MM.1S (cell line): ENCODE measurements around the gene SLA2.

Experiments
- DNase-seq: peaks from one replicate; pipeline ENCODE4 v3.0.0-alpha.2; 2015
- H2AFZ ChIP-seq: fragments of 300-600 bp; sonication (generic); 2 replicates; pipeline ENCODE4 v1.6.0; 2016; ENCODE audit warnings: antibody characterized with exemption, low read length
- H3F3A ChIP-seq: fragments of 300-600 bp; sonication (generic); 2 replicates; pipeline ENCODE4 v1.6.1; 2016; ENCODE audit warnings: mild to moderate bottlenecking, antibody characterized with exemption, low read length, moderate library complexity, mixed read lengths; ENCODE audit not compliant: insufficient read depth
- H3K27ac ChIP-seq: fragments of 300-600 bp; sonication (generic); 2 replicates; pipeline ENCODE4 v1.5.1; 2016; ENCODE audit warnings: mild to moderate bottlenecking, low read length
- H3K27me3 ChIP-seq: fragments of 300-600 bp; sonication (generic); replicated peaks from 2 replicates; pipeline ENCODE4 v1.6.0; 2016; ENCODE audit warnings: low read length; ENCODE audit not compliant: insufficient read depth
- H3K36me3 ChIP-seq: fragments of 300-600 bp; sonication (generic); replicated peaks from 2 replicates; pipeline ENCODE4 v1.6.1; 2016; ENCODE audit warnings: mild to moderate bottlenecking, low read length, mixed read lengths; ENCODE audit not compliant: insufficient read depth
- H3K4me1 ChIP-seq: fragments of 300-600 bp; sonication (generic); 2 replicates; pipeline ENCODE4 v1.6.1; 2016; ENCODE audit warnings: low read length, mixed read lengths
- H3K4me2 ChIP-seq: fragments of 300-600 bp; sonication (generic); 2 replicates; pipeline ENCODE4 v1.6.0; 2016; ENCODE audit warnings: low read depth, low read length
- H3K4me3 ChIP-seq: fragments of 300-600 bp; sonication (generic); 2 replicates; pipeline ENCODE4 v1.5.1; 2016; ENCODE audit warnings: low read length, mixed read lengths
- H3K79me2 ChIP-seq: fragments of 300-600 bp; sonication (generic); 2 replicates; pipeline ENCODE4 v1.6.1; 2016; ENCODE audit warnings: mixed run types, low read length, mixed read lengths
- H3K9ac ChIP-seq: fragments of 300-600 bp; sonication (generic); 2 replicates; pipeline ENCODE4 v1.6.1; 2016; ENCODE audit warnings: low read length, mixed read lengths
- H3K9me2 ChIP-seq: fragments of 300-600 bp; sonication (generic); replicated peaks from 2 replicates; pipeline ENCODE4 v1.6.1; 2016; ENCODE audit warnings: mild to moderate bottlenecking, low read length, mixed read lengths; ENCODE audit not compliant: insufficient read depth
- H3K9me3 ChIP-seq: fragments of 300-600 bp; sonication (generic); replicated peaks from 2 replicates; pipeline ENCODE4 v1.6.1; 2016; ENCODE audit warnings: mild to moderate bottlenecking, low read length, mixed read lengths; ENCODE audit not compliant: insufficient read depth
- H4K20me1 ChIP-seq: fragments of 300-600 bp; sonication (generic); 2 replicates; pipeline ENCODE4 v1.6.1; 2016; ENCODE audit warnings: mild to moderate bottlenecking, low read length, moderate library complexity, mixed read lengths; ENCODE audit not compliant: insufficient read depth
- CTCF ChIP-seq: fragments of 300-600 bp; sonication (generic); IDR thresholded peaks from 2 replicates; pipeline ENCODE4 v1.5.1; 2016; ENCODE audit warnings: antibody characterized with exemption, low read length, mixed read lengths
- EZH2 ChIP-seq: fragments of 300-600 bp; sonication (generic); optimal IDR thresholded peaks from 2 replicates; pipeline ENCODE3; 2017; ENCODE audit warnings: low read depth, mild to moderate bottlenecking, antibody characterized with exemption, low read length, mixed read lengths
- EZH2phosphoT487 ChIP-seq: fragments of 300-600 bp; sonication (generic); IDR thresholded peaks from 2 replicates; pipeline ENCODE4 v1.6.1; 2018; ENCODE audit warnings: antibody characterized with exemption, low read length

Gene SLA2

GRCh38 chr20:36658300-36658699, 12.3 kb upstream of the SLA2 start:
- Histone ChIP-seq H3K9me3 (no peaks in the 10 kb centered on the region), H3K4me2 (no peak overlapping the region), H3K9me2 (no peaks in the 10 kb centered on the region), H3K36me3 (no peaks in the 10 kb centered on the region), H3F3A (no peaks in the 10 kb centered on the region), H3K27ac (no peak overlapping the region), H2AFZ (no peak overlapping the region), H3K4me1 (no peaks in the 10 kb centered on the region), H3K27me3 (no peaks in the 10 kb centered on the region), H3K4me3 (no peak overlapping the region), H3K9ac (no peak overlapping the region), H4K20me1 (no peaks in the 10 kb centered on the region), H3K79me2 (no peaks in the 10 kb centered on the region)
- TF ChIP-seq EZH2phosphoT487, result no peak
- no peak for DNase-seq

GRCh38 chr20:36656733-36657132, 10.7 kb upstream of the SLA2 start:
- H3K36me3 ChIP-seq, result no peaks in the 10 kb centered on the region
- no peaks in the 10 kb centered on the region for H3K27me3 ChIP-seq
- H3K9ac ChIP-seq, result no peak overlapping the region
- H3K79me2 ChIP-seq, result no peaks in the 10 kb centered on the region
- no peak overlapping the region for H2AFZ ChIP-seq
- no peaks in the 10 kb centered on the region for H3K4me1 ChIP-seq
- no peak overlapping the region for H3K4me3 ChIP-seq
- no peak for DNase-seq
- TF ChIP-seq CTCF, result no peak
- no peak for TF ChIP-seq EZH2phosphoT487
- no peak for TF ChIP-seq EZH2
- no peak overlapping the region for H3K4me2 ChIP-seq
- H3K9me2 ChIP-seq, result no peaks in the 10 kb centered on the region
- no peak overlapping the region for H3K27ac ChIP-seq
- H3F3A ChIP-seq, result no peaks in the 10 kb centered on the region
- no peaks in the 10 kb centered on the region for H4K20me1 ChIP-seq
- no peaks in the 10 kb centered on the region for H3K9me3 ChIP-seq

- no peaks in the 10 kb centered on the region for H3K27me3 ChIP-seq
- DNase-seq, result no peak
- H4K20me1 ChIP-seq, result no peaks in the 10 kb centered on the region
- no peaks in the 10 kb centered on the region for H3K36me3 ChIP-seq
- no peaks in the 10 kb centered on the region for H3K9me2 ChIP-seq
- no peaks in the 10 kb centered on the region for H3K9me3 ChIP-seq
- H3K27ac ChIP-seq, result no peak overlapping the region
- H3K4me1 ChIP-seq, result no peaks in the 10 kb centered on the region
- H3K4me3 ChIP-seq, result no peak overlapping the region
- no peak for TF ChIP-seq EZH2
- no peak overlapping the region for H3K4me2 ChIP-seq
- H3K79me2 ChIP-seq, result no peaks in the 10 kb centered on the region
- no peaks in the 10 kb centered on the region for H3F3A ChIP-seq
- H2AFZ ChIP-seq, result no peak overlapping the region
- H3K9ac ChIP-seq, result no peak overlapping the region
Observed at GRCh38 chr20:36655004-36655403, 9.0 kb upstream of the SLA2 start.

GRCh38 chr20:36654506-36654905, 8.5 kb upstream of the SLA2 start:
- no peaks in the 10 kb centered on the region for H3K36me3 ChIP-seq
- no peaks in the 10 kb centered on the region for H3F3A ChIP-seq
- no peak overlapping the region for H3K27ac ChIP-seq
- H3K9ac ChIP-seq, result no peak overlapping the region
- H3K9me2 ChIP-seq, result no peaks in the 10 kb centered on the region
- no peaks in the 10 kb centered on the region for H4K20me1 ChIP-seq
- H3K4me1 ChIP-seq, result no peaks in the 10 kb centered on the region
- no peaks in the 10 kb centered on the region for H3K9me3 ChIP-seq
- H3K4me2 ChIP-seq, result no peak overlapping the region
- H3K27me3 ChIP-seq, result no peaks in the 10 kb centered on the region
- no peaks in the 10 kb centered on the region for H3K79me2 ChIP-seq
- H2AFZ ChIP-seq, result no peak overlapping the region
- no peak for DNase-seq
- H3K4me3 ChIP-seq, result no peak overlapping the region
- TF ChIP-seq EZH2phosphoT487, result no peak
- no peak for TF ChIP-seq CTCF
- no peak for TF ChIP-seq EZH2
